ENCODE measurements around the gene NRN1L. TPM values are rescaled to one million over a fixed set of nuclear protein-coding genes. Genes with fewer than 3 reads are reported as not detected.

NRN1L gene
- total and polyA plus RNA-seq, 12 donors = 0.72 to 28.2 (median 1.3) TPM; not detected in 2

DNA sequence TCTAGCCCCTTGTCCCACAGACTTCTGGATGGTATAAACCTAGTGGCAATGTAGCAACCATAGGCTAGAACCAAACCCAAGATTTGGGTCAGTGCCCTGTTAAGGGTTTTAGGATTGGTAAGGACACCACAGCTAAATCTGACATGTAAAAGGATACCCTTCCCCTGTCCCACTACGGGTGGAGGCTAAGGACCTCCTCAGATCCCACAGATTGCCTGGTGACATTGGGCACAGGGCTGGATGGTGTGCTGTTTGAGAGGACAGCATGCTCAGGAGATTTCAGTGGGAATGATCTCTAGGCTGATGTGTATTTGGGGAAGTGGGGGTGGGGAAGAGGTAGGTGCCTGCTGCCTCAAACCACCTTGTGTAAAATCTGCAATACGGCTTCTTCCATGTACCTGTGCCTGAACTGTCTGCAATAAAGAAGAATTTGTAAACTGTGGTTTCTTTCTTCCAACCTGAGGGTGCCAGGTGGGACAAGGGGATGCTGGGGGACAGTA lies 12.5 kb upstream of the NRN1L start:
- intact Hi-C loops (cut with DNase I) = no loop called here
- DNase-seq = no peak
- TF ChIP-seq POLR2A (IDR thresholded peaks at IDR 0.05) = no peak
- TF ChIP-seq, protein P1, sequence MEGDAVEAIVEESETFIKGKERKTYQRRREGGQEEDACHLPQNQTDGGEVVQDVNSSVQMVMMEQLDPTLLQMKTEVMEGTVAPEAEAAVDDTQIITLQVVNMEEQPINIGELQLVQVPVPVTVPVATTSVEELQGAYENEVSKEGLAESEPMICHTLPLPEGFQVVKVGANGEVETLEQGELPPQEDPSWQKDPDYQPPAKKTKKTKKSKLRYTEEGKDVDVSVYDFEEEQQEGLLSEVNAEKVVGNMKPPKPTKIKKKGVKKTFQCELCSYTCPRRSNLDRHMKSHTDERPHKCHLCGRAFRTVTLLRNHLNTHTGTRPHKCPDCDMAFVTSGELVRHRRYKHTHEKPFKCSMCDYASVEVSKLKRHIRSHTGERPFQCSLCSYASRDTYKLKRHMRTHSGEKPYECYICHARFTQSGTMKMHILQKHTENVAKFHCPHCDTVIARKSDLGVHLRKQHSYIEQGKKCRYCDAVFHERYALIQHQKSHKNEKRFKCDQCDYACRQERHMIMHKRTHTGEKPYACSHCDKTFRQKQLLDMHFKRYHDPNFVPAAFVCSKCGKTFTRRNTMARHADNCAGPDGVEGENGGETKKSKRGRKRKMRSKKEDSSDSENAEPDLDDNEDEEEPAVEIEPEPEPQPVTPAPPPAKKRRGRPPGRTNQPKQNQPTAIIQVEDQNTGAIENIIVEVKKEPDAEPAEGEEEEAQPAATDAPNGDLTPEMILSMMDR (IDR thresholded peaks at IDR 0.05) = no peak
- peaks cover 10 to 18% of the 10 kb centered on the region in 2 donors for H3K4me1 ChIP-seq (replicated peaks in 1 of 2)
- no peaks in the 10 kb centered on the region for H3K9me3 ChIP-seq (replicated peaks in 1 of 3)
- WGBS, 4 donors = 60 to 72% (median 65%) methylated on average over 2 of the region's 2 CpGs
- no peaks in the 10 kb centered on the region for H3K27me3 ChIP-seq
- peaks cover 0 to 45% of the 10 kb centered on the region in 2 donors for H3K36me3 ChIP-seq (replicated peaks in 1 of 2)
- peak overlapping the region in 4 of 5 donors; percentile 58 to 83 (median 71) for H3K27ac ChIP-seq
- H3K4me3 ChIP-seq = peak overlapping the region in 1 of 4 donors; percentile 97

DNA sequence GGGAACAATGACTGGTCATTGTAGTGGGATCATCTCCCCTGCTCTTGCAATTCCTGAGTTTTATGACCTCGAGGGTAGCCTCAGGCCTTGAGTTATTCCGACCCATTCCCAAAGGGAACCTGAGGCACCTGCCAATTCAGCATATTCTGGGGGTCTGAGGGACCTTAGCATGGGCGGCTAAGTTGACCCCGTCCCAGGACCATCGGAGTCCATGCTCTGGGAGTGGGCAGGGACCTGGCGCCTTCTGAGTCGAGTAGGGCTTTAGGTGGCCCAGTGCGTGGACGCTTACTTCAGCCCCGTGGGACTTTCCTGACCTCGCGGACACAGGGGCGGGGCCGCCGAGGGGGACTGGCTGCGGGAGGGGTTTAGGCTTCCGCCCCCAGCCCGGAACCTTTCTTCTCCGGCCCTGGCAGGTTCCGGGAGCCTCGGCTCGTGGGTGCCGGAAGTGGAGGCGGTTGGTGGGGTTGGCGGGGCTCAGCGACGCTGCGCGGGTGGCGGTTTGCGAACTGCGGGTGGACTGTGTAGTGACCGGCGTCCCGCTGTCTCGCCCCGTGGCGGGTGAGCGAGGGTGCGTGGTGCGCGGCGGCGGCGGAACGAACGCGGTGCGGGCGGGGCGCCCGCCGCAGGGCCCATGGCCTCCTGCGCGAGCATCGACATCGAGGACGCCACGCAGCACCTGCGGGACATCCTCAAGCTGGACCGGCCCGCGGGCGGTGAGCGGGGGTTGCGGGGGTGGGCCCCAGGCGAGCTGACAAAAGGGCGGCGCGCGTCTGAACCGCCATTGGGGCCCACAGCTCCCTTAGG lies 11.9 kb upstream of the NRN1L start, which contains the start of gene EDC4:
EDC4 (plus strand) TSS at position 422 of the 804 bp plus-strand sequence; CDS start at position 632, 210 bp downstream.
- H3K9me3 ChIP-seq (replicated peaks in 1 of 3) = no peaks in the 10 kb centered on the region
- H3K27me3 ChIP-seq = no peaks in the 10 kb centered on the region
- 0 to 3% (median 2%) methylated on average over 1 to 72 of the region's 72 CpGs for WGBS, 4 donors
- H3K4me1 ChIP-seq (replicated peaks in 1 of 2) = peaks cover 10 to 18% of the 10 kb centered on the region in 2 donors
- H3K36me3 ChIP-seq (replicated peaks in 1 of 2) = peaks cover 0 to 46% of the 10 kb centered on the region in 2 donors
- peak; percentile 83 to 91 (median 86) for DNase-seq
- peak within 1 kb of the TSS in 4 of 5 donors; percentile 58 to 83 (median 71) for H3K27ac ChIP-seq
- peak; percentile 47 to 52 for TF ChIP-seq POLR2A (IDR thresholded peaks at IDR 0.05)
- TF ChIP-seq, protein P1 (IDR thresholded peaks at IDR 0.05) = no peak
- peak within 1 kb of the TSS; percentile 25 to 97 (median 65) for H3K4me3 ChIP-seq
- intact Hi-C loops (cut with DNase I) = no loop called here

DNA sequence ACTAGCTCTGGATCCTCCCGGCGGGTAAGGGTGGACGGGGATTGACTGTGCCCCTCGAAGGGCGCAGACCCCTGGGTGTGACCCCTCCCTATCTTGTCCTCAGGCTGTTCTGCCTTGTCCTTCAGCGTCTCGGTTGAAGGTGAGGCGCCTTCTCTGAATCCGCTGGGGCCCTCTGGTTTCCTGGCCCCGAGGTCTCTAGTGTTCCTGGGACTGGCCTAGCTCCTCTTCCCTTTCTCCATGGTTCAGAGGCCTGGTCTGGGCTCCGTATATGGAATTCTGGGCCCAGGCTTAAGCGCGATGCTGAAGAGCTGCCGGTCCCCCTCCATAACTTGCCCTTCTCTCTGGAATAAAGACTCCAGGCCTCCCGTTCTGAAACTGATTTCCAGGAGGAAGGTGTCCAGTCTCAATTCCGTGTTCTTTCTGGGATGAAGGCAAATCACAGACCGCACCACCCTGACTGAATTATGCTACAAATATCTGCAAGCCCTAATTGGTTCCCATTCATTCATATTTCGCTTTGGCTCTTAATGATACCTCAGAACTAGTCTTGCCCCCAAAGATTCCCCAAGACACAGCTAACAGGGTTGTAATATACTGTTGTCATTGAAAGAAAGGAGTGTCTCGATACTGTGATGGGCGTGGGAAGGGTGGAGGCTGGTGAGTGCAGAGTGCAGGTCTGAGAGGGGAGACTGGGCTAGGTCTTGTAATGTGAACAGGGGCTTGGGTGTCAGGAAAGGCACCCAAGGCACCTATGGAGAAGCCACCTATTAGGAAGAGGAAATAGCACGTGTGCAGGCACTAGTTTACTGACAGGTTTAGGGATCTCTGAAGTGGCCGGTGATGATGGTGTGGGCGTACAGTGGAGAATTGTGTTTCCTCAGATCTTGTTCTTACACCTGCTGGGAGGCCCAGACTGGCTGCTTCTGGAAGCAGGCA lies 11.0 kb upstream of the NRN1L start:
- peak in 1 of 7 donors; percentile 18 for DNase-seq
- H3K4me1 ChIP-seq (replicated peaks in 1 of 2) = peaks cover 10 to 18% of the 10 kb centered on the region in 2 donors
- H3K27me3 ChIP-seq = no peaks in the 10 kb centered on the region
- intact Hi-C loops (cut with DNase I) = no loop called here
- peak overlapping the region; percentile 25 to 97 (median 65) for H3K4me3 ChIP-seq
- peaks cover 0 to 46% of the 10 kb centered on the region in 2 donors for H3K36me3 ChIP-seq (replicated peaks in 1 of 2)
- WGBS, 4 donors = 14 to 20% (median 15%) methylated on average over 14 to 23 of the region's 23 CpGs
- no peaks in the 10 kb centered on the region for H3K9me3 ChIP-seq (replicated peaks in 1 of 3)
- peak overlapping the region in 4 of 5 donors; percentile 58 to 83 (median 71) for H3K27ac ChIP-seq
- no peak for TF ChIP-seq POLR2A (IDR thresholded peaks at IDR 0.05)
- TF ChIP-seq, protein P1 (IDR thresholded peaks at IDR 0.05) = no peak

All from adrenal gland (tissue), 12 donors.